GM12878 (cell line): ENCODE data around the gene DYNC2H1. TPM values are rescaled to one million over a fixed set of nuclear protein-coding genes. Genes with fewer than 3 reads are reported as not detected.

Source experiments
- ATAC-seq: fragments of 200-7000 bp; cut with Tn5 transposase; 3 replicates; pipeline ENCODE4 v1.9.1; 2020; ENCODE audit warnings: mild to moderate bottlenecking, moderate library complexity
- BruUV-seq: library from RNA; stranded (reverse); fragments of 400-500 nt; replicated peaks from 2 replicates; lab custom pipeline; 2021; lab: Mats Ljungman, UMichigan
- CTCF ChIA-PET: fragments of 300-600 bp; sonication (Branson Sonifier 250); formaldehyde crosslinking; extraction: SDS; loops from one replicate; lab custom pipeline; 2021; ENCODE audit warnings: inconsistent platforms; lab: Yijun Ruan, JAX
- POLR2A ChIA-PET: fragments of 350-600 bp; formaldehyde crosslinking; extraction: SDS; loops from one replicate; lab custom pipeline; 2021; ENCODE audit warnings: inconsistent platforms; lab: Charles Lee
- RAD21 ChIA-PET: fragments of 300-600 bp; sonication (Branson Sonifier 250); formaldehyde crosslinking; loops from one replicate; lab custom pipeline; 2023; ENCODE audit warnings: antibody characterized with exemption; ENCODE audit not compliant: unreplicated experiment; lab: Charles Lee
- SMC1A ChIA-PET: fragments of 300-600 bp; sonication (Branson Sonifier 250); formaldehyde crosslinking; loops from one replicate; lab custom pipeline; 2023; ENCODE audit not compliant: unreplicated experiment, uncharacterized antibody; lab: Charles Lee
- DNase-seq: peaks from one replicate; pipeline ENCODE4 v3.0.0-alpha.2; 2011; ENCODE audit warnings: low read depth, low spot score
- FAIRE-seq: peaks from 3 replicates; lab custom pipeline; 2011; peaks lifted over from hg19 to GRCh38; lab: Jason Lieb, UNC
- H2AFZ ChIP-seq: 2 replicates; pipeline ENCODE4 v1.6.0; 2011; ENCODE audit warnings: low read depth, low read length, control low read depth; ENCODE audit not compliant: control insufficient read depth
- H3K27ac ChIP-seq: 2 replicates; pipeline ENCODE4 v1.5.1; 2011; ENCODE audit warnings: control low read depth; ENCODE audit not compliant: control insufficient read depth, insufficient read depth
- H3K27me3 ChIP-seq, 2 experiments: replicated peaks in 1 of 2; 2 replicates each; pipeline versions ENCODE4 v1.6.0 to v1.6.1; 2011; ENCODE audit warnings: low read length in 1 of 2; ENCODE audit not compliant: control insufficient read depth in 2 of 2, insufficient read depth in 2 of 2
- H3K36me3 ChIP-seq, 2 experiments: 2 replicates each; pipeline ENCODE4 v1.5.1; 2011; ENCODE audit warnings: low read length in 1 of 2; ENCODE audit not compliant: control insufficient read depth in 2 of 2, insufficient read depth in 2 of 2
- H3K4me1 ChIP-seq: 2 replicates; pipeline ENCODE4 v1.6.1; 2011; ENCODE audit warnings: mild to moderate bottlenecking, low read length, moderate library complexity, mixed read lengths; ENCODE audit not compliant: control insufficient read depth, insufficient read depth
- H3K4me2 ChIP-seq: 2 replicates; pipeline ENCODE4 v1.6.0; 2011; ENCODE audit warnings: control low read depth; ENCODE audit not compliant: control insufficient read depth, insufficient read depth
- H3K4me3 ChIP-seq: fragments of 200-600 bp; sonication (generic); 2 replicates; pipeline ENCODE4 v1.5.1; 2016
- H3K79me2 ChIP-seq: 2 replicates; pipeline ENCODE4 v1.6.0; 2011; ENCODE audit warnings: low read length; ENCODE audit not compliant: control insufficient read depth, insufficient read depth
- H3K9ac ChIP-seq: 2 replicates; pipeline ENCODE4 v1.8.0; 2011; ENCODE audit warnings: low read length, control low read depth, mixed read lengths; ENCODE audit not compliant: control insufficient read depth, insufficient read depth
- H3K9me3 ChIP-seq: replicated peaks from 3 replicates; pipeline ENCODE4 v1.5.1; 2011; ENCODE audit warnings: mild to moderate bottlenecking, low read length; ENCODE audit not compliant: control insufficient read depth, insufficient read depth
- H4K20me1 ChIP-seq: 2 replicates; pipeline ENCODE4 v1.6.0; 2011; ENCODE audit not compliant: control insufficient read depth, insufficient read depth
- CEBPZ ChIP-seq: fragments of 150-350 bp; IDR thresholded peaks from 2 replicates; pipeline ENCODE4 v1.6.1; 2016; ENCODE audit warnings: low read depth, low read length
- E2F8 ChIP-seq: fragments of 450-650 bp; IDR thresholded peaks from 2 replicates; pipeline ENCODE4 v1.6.1; 2018; ENCODE audit warnings: mild to moderate bottlenecking, low read depth, moderate library complexity; ENCODE audit not compliant: partially characterized antibody
- EED ChIP-seq: sonication (generic); IDR thresholded peaks from 2 replicates; pipeline ENCODE4 v1.6.1; 2016; ENCODE audit warnings: antibody characterized with exemption, low read depth
- FOS ChIP-seq: IDR thresholded peaks from 3 replicates; pipeline ENCODE4 v1.6.1; 2011; ENCODE audit warnings: borderline replicate concordance; ENCODE audit not compliant: insufficient read length; ENCODE audit errors: extremely low read depth
- KDM1A ChIP-seq: fragments of 200-600 bp; sonication (generic); IDR thresholded peaks from 2 replicates; pipeline ENCODE4 v1.6.1; 2016; ENCODE audit warnings: borderline replicate concordance
- MEF2A ChIP-seq: IDR thresholded peaks from 2 replicates; pipeline ENCODE4 v1.6.1; 2011; ENCODE audit warnings: low read depth, mild to moderate bottlenecking, low read length, moderate library complexity; ENCODE audit not compliant: insufficient read depth
- MTA2 ChIP-seq: fragments of 450-650 bp; IDR thresholded peaks from 2 replicates; pipeline ENCODE4 v1.6.1; 2016; ENCODE audit warnings: low read depth, mild to moderate bottlenecking, moderate library complexity
- MYB ChIP-seq: fragments of 150-350 bp; IDR thresholded peaks from 2 replicates; pipeline ENCODE4 v1.6.1; 2014; ENCODE audit warnings: mild to moderate bottlenecking, low read depth, low read length, borderline replicate concordance
- PRDM15 ChIP-seq: fragments of 450-650 bp; formaldehyde crosslinking; IDR thresholded peaks from 2 replicates; pipeline ENCODE4 v1.4.0; 2020; ENCODE audit warnings: mild to moderate bottlenecking, moderate library complexity
- RCOR1 ChIP-seq: conservative IDR thresholded peaks from 2 replicates; pipeline ENCODE4 v1.6.1; 2012; ENCODE audit warnings: low read depth, low read length, improper control_type of control experiment
- SUPT20H ChIP-seq: IDR thresholded peaks from 2 replicates; pipeline ENCODE4 v1.6.1; 2011; ENCODE audit warnings: low read depth, mild to moderate bottlenecking, low read length, moderate library complexity, borderline replicate concordance; ENCODE audit not compliant: control insufficient read depth
- TAF1 ChIP-seq: IDR thresholded peaks from 2 replicates; pipeline ENCODE4 v1.6.1; 2011; ENCODE audit warnings: mild to moderate bottlenecking, low read depth, low read length, borderline replicate concordance
- WRNIP1 ChIP-seq: IDR thresholded peaks from 2 replicates; pipeline ENCODE4 v1.6.1; 2011; ENCODE audit warnings: low read depth, low read length, improper control_type of control experiment, borderline replicate concordance
- ZNF24 ChIP-seq: fragments of 450-650 bp; IDR thresholded peaks from 2 replicates; pipeline ENCODE4 v1.6.1; 2017; ENCODE audit warnings: antibody characterized with exemption, mild to moderate bottlenecking
- in situ Hi-C: fragments of 300-500 bp; cut with MboI; formaldehyde crosslinking; loops from 9 replicates; pipeline ENCODE4 v1.14.3; 2018; ENCODE audit warnings: mixed read lengths
- intact Hi-C: fragments of 100-400 bp; cut with micrococcal nuclease; formaldehyde crosslinking; loops from one replicate; pipeline ENCODE4 v1.14.2; 2022; ENCODE audit not compliant: unreplicated experiment
- polyA plus RNA-seq, 11 experiments: library from polyadenylated mRNA; depleted of rRNA in 4 of 11; unstranded in 6 of 11; stranded (reverse) in 5 of 11; fragments of >200 nt; fragmentation: Nextera tagmentation in 4 of 11; fragmentation: Illumina TruSeq in 1 of 11; extraction: Ambion mirVana in 4 of 11; extraction: Trizol in 1 of 11; gene quantifications; 1 replicate in 1 of 11; 2 replicates in 10 of 11; pipeline versions ENCODE4 v1.2.1 to v1.2.3, GENCODE V29; 2011 to 2016; ENCODE audit warnings: inconsistent platforms in 2 of 11, missing spikeins in 2 of 11, low read depth in 1 of 11
- total RNA-seq, 4 experiments: library from RNA; depleted of rRNA in 3 of 4; stranded (reverse); fragments of >200 nt in 3 of 4; fragmentation: Illumina TruSeq in 1 of 4; extraction: Trizol in 1 of 4; gene quantifications; 2 replicates each; pipeline versions ENCODE4 v1.2.1 to v1.2.3, GENCODE V29; 2013 to 2021

Gene DYNC2H1
- total and polyA plus RNA-seq, 10 of the 15 experiments (the other 5 are each of a cell fraction or from before 2014, with no cell fraction given) = 0.12 to 3.9 (median 0.23) TPM; not detected in 2

GRCh38 chr11:103071008-103071407 lies 38.2 kb upstream of the DYNC2H1 start:
- no peaks in the 10 kb centered on the region for H3K27me3 ChIP-seq
- BruUV-seq = no TSS peak
- CTCF ChIA-PET = interaction anchor here (0.7 to 1.1 kb wide), 2 partner anchors 13 to 21 kb away, joined by 3 read pairs; no protein-coding TSS in a partner anchor
- H3K9me3 ChIP-seq = no peaks in the 10 kb centered on the region; the same call in 2 of the 3 replicates
- DNase-seq = no peak
- H3K4me3 ChIP-seq = no peak overlapping the region
- FAIRE-seq = no peak
- no peak overlapping the region for H3K27ac ChIP-seq
- no peak overlapping the region for H3K9ac ChIP-seq
- RAD21 ChIA-PET = interaction anchor here (0.8 kb wide), 1 partner anchor 39 kb away, joined by 3 read pairs; the partner anchor contains the start of gene DYNC2H1
- peaks cover 9% of the 10 kb centered on the region; the same call in 1 of the 2 replicates for H3K4me1 ChIP-seq
- no peak overlapping the region for H2AFZ ChIP-seq
- no peaks in the 10 kb centered on the region for H4K20me1 ChIP-seq
- peaks cover 0 to 9% of the 10 kb centered on the region in 2 experiments; a peak in 1 of 4 replicates for H3K36me3 ChIP-seq
- no peak; the same call in 2 of the 3 replicates for ATAC-seq
- intact Hi-C loops (no loop called here), in situ Hi-C loops (no loop called here)
- SMC1A ChIA-PET = interaction anchor here (0.8 to 1.6 kb wide), 4 partner anchors 9 to 156 kb away, joined by 3 to 6 read pairs (median 4); no protein-coding TSS in a partner anchor
- peaks cover 15% of the 10 kb centered on the region for H3K79me2 ChIP-seq
- no peak overlapping the region for H3K4me2 ChIP-seq
- POLR2A ChIA-PET = interaction anchor here (1.5 to 1.6 kb wide), 2 partner anchors 16 to 21 kb away, joined by 6 read pairs; partner anchors contain the start of gene DCUN1D5
- TF ChIP-seq EED (no peak), TAF1 (no peak), CEBPZ (no peak), SUPT20H (no peak), MTA2 (no peak), ZNF24 (no peak), MEF2A (no peak), RCOR1 (no peak), E2F8 (no peak), KDM1A (no peak), WRNIP1 (no peak), PRDM15 (no peak), FOS (no peak), MYB (no peak)
